A549 (cell line): Measurements from ENCODE around the gene FBXW5.

Experiments
- CTCF ChIP-seq: fragments of >200 bp; sonication (Bioruptor Twin); formaldehyde crosslinking; IDR thresholded peaks from 3 replicates; pipeline ENCODE4 v1.5.1; 2016
- ELK1 ChIP-seq: fragments of 150-350 bp; IDR thresholded peaks from 2 replicates; pipeline ENCODE4 v1.6.1; 2014; ENCODE audit warnings: low read depth, mild to moderate bottlenecking, low read length

GRCh38 chr9:136926154-136926704, 18.3 kb downstream of the FBXW5 start:
- TF ChIP-seq CTCF: 0 out of 3 replicates have a peak, but pooled peaks have one; percentile 12
- TF ChIP-seq ELK1: no peak
